HS-27A (cell line): Measurements from ENCODE around the gene FAT1.

ENCODE experiments used
- DNase-seq: peaks from one replicate; pipeline ENCODE4 v3.0.0-alpha.2; 2012; ENCODE audit warnings: low read depth, missing footprints

The FAT1 gene

DNA sequence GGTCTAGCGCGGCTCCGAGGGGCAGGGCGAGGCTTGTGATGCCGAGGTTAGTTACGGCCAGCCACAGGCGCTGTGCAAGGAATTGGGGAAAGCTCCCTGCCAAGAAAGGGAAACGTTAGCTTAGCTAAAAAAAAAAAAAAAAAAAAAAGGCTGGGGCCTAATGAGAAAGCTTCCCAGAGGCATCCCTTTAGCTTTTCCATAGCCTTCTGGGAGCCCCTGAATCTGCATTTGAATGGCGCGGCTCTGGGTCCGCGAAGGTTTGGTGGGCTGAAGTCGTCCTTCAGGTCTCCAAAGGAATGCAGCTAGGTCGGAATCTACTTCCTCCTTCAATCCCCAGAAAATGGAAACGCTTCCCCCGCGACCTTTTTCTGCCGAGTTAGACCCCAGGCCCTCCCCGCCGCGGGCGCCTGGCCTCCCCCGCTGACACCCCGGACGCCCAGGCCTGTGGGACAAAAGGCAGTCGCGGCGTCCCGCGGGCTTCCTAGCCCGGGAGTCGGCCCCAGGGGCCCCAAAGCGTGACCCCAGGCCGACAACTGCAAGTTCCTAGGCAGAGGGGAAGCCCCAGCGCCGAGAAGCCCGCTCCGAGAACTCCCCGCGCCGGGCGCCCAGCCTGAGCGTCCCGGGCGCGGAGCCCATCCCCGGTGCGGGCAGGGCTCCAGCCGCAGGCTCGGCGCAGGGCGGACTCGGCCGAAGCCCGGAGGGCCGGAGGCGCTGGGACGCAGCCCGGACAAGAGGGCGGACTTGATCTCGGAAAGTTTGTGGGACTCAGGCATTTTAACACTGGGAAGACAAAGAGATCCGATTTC is 605 bp upstream of the FAT1 start:
- DNase-seq: no peak

DNA sequence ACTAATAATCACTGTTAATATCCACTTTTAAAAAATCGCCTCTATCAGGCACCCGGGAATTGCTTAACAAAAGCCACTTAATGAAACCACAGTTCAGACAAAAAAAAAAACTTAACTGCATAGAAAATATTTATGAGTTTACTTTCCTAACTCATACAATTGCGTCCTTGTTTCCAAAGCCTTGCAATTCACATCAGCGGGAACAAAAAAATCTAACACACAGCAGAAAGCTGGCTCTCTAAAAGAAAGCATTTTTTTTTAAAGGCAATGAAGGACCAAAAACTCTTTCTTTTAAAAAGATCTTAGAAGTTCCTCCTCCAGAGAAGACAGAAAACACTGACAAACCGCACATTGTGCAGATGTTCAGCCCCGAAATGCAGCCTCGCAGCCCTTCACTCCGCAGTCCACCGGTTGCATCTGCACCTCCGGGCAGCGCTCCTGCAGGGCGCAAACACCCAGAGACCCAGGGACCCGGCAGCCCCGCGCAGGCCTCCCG is 812 bp downstream of the FAT1 start:
- no peak for DNase-seq

DNA sequence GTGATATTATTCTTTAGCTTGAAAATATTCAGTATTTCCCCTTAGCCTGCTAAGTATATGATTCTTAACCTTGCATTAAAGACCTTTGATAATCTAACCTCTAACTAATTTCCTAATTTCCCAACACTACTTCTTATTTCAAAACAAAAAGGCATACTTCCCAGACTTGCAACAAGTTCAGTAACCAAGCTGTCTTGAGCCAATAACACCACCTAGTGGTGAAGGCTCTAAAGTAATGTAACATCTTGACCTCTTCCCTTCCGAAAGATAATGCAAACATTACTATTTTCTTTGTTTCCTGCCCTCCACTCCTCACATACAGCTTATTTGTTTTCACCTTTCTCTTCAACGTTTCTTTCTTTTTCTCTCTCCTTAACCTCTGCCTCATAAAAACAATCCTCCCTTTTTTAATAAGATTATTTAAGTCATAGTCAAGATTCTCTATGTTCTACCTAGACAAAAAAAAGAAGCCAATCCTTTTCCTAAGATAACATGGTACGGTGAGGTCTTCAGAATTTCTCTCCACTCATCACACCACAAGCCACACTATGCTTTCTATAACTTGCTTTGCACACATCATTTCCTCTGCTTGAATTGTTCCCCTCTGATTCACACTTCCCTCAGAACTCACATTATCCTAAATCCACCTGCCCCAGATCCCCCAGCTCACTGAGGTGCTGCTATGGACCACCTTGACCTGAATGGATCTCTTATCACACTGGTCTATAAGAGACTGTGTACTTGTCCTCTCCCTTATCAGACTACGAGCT is 3.5 kb downstream of the FAT1 start:
- no peak for DNase-seq

DNA sequence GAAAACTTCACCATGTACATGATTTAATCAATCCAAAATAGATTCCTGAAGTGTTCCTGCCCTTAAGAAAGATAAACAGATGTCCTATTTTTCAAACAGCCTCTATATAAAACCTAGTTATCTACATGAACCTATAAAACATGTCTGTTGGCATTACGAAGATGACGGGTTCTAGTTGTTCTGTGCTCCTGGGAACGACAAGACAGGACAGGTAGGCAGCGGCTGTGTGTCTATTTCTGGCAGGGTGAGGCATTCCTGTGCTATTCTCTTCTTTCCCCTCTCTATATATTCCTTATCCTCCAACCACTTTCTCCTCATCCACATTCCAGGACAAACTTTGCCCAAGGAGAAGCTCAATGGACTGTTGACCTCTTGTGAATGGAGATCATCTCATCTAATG is 6.1 kb downstream of the FAT1 start:
- DNase-seq: no peak

DNA sequence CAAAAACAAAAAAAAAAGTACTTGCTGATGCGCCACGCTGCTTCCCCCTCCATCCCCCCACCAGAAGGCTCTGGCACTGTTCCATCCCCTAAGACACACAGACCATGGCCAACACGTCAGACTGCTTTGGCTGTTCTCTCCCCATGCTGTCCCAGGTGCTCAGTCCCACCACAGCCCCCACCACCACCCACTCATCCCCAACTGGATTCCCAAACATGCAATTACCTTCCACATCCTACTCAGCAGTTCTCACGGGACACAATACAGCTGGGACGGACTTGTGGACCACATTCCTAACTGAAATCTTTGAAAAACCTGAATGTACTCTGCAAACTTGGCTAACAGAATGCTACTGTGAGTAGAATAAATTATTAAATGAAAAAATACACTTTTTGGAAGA is 8.6 kb downstream of the FAT1 start:
- no peak for DNase-seq

DNA sequence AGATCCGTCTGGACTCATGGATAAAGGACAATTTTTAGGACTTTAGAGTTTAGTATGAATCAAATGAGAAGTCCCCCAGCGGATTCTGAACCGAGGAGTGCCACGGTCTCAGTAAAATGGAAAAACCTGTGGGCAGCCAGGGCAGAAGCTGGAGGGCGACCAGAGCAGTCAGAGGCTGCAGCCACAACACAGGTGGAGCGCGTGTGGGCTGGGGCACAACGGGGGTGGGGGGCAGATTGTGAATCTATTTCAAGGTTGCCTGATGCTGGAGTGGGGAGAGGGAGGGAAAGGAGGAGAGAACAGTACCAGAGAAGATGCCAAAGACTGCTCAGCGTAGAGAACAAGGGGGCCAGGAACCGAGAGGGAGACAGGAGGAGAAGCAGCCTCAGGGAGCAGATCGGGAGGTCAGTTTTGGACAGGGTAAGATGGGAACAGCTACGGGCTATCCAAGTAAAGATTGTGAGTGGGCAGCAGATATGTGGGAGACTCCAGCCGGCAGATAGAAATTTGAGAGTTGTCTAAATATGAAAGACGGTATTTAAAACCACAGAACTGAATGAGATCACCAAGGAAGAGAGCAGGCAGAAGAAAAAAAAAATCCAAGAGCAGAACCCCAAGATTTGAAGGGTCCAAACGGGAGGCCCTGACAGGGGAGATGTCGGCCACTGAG is 9.5 kb downstream of the FAT1 start:
- no peak for DNase-seq

DNA sequence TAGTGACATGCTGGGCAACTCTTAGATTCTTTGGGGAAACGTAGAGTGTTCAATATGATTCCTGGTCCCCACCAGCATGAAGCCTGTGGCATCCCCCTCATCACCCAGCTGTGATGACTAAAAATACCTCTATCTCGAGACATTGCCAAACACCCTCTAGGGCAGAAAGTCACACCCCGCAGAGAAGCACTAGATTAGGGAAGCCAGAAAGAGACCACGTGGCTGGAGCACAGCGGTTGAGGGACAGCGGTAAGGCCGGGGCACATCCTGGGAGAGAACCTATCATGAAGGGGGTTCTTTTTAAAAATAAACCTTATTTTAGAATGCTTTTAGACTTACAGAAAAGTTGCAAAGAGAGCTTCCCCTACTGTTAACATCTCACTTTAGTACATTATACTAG is 11.0 kb downstream of the FAT1 start:
- no peak for DNase-seq

DNA sequence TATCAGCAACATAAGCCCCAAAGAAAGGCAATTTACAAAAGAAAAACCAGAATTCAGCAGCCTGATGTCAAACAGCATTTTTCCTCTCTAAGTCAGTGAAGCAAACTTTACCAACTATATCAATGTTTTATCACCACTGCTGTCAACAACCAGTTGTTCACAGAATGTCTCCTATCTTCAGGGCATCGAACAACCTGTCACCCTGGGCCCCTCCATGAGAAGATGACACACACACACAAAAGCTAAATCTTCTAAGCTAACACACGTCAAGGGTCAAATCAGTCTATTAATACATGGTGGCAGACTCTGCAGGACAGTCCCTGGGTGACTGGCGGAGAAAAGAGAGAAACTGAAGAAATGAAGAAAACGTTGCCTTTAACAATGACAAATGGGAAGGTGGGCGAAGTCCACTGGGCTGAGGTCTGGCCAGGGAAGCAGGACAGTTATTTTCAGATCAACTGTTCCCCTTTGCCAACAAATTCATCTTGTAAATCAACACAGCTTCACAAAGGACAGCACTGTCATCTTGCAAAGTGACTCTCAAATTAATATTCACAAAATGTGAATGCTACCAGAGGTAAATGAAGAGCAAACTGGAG is 13.0 kb downstream of the FAT1 start:
- DNase-seq: no peak

DNA sequence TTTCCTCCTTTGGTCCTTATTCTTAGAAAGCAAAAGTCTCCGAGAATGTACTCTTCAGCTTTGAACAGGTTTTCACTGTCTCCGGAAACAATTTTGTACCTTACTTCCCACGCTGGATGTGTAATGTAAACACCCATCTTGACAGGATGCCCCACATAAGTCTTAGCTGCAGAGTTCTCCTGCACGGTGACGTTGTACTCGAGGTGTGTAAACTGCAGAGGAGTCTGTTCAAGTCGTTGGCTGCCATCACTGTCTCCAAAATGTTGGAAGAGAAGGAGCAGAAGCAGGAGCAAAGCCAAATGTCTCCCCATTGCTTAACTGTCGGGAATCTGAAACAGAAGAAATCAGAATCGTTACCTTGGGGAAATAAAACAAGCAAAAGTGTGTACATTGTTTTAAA is 14.1 kb downstream of the FAT1 start:
- no peak for DNase-seq

DNA sequence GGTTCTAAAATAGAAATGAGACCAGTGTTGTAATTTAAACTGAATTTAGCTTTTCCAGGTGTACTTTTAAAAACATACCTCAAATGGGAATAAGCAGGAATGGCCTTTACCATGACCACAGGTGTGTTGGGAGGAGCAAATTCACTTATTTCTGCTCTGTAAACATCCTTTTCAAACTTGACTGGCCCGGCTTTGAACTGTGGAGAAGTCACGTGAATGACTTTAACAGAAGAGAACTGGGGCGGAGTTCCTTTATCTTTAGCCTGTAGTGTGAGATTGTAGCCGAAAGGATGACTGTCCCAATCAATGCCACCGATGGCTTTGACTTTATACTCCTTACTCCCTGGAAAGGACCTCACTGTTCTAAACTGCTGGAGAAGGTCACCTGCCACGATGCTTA is 15.1 kb downstream of the FAT1 start:
- DNase-seq: no peak

DNA sequence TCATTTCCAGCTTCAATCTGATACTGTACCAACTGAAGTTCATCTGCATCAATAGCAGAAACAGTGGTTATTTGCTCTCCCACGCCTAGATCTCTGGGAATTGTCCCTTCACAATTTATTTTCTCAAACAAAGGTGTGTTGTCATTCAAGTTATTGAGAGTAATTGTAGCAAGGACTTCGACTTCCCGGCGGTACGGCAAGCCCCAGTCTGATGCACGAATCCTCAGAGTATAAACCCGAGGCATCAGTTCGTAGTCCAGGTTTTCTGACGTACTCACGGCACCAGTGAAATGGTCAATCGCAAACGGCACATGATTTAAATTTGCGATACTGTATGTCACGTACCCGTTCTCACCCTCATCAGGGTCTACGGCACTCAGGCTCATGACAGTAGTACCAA is 15.7 kb downstream of the FAT1 start:
- no peak for DNase-seq

DNA sequence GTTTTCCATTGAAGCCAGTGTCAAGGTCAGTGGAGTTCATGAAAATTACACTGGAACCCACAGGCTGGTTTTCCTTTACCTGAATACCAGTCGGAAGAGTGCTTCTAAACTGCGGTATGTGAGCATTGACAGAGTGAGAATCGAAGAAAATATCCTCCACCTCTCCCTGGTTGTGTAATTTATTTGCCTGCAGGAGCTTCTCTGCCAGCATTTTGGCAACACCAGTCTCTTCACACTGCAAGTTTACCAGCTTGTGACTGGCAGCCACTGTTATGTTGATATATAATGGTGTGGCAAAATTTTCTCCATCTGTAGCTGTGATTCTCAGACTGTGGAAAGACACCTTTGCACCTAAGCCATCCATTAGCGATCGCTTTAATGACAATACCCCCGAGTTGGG is 16.1 kb downstream of the FAT1 start:
- DNase-seq: no peak

DNA sequence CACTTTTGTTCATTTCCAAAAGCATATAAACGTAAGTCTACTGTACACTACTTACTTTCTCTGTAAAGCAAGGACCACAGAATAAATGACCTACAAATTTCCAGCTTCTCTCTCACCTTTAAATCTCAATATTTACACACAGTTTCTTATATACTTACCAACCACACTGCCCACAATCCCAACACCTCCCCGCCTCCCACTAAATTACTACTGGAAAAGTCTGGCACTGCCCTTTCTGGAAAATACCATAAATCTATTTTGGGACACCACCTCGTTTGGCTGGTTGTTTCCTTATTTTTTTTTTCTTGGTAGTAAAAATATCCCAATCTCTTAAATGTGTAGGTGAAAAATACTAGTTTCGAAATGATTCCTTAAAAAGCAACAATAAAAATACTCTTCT is 19.6 kb downstream of the FAT1 start:
- no peak for DNase-seq

DNA sequence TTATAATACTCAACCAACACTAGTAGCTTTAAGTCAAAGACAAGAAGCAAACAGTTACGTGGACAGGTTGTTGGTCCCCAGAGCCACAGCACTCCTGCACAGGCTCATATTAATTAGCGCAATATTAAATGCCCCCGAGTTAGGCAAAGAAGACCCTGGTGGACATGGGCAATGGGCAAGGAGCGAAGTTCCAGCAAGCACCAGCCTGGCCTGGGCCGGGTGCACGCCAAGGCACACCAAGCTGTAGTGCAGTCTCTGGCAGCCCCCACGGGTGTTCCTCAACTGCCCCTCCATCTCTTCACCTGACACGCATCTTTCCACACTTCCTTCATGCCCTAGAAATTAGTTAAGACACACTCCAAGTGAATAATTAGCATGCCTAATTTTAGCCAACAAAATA is 20.1 kb downstream of the FAT1 start:
- DNase-seq: no peak

DNA sequence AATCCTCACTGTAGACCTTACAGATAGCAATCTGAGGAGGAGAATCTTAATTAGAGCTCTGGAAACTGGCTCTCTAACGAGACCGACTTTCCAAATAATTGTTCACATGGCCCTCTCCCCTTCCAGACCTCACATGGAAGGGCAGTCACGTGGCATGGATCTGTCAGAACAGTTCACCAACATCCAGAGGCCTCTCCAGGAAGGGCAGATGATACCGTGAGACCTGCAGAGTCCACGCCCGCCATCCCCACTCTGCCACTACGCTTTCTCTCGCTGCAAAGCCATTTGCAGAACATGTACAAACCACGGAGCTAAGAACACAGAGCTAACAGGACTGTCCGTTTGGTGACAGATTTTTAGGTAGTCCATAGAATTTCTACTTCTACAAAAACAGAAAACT is 20.7 kb downstream of the FAT1 start:
- DNase-seq: no peak

DNA sequence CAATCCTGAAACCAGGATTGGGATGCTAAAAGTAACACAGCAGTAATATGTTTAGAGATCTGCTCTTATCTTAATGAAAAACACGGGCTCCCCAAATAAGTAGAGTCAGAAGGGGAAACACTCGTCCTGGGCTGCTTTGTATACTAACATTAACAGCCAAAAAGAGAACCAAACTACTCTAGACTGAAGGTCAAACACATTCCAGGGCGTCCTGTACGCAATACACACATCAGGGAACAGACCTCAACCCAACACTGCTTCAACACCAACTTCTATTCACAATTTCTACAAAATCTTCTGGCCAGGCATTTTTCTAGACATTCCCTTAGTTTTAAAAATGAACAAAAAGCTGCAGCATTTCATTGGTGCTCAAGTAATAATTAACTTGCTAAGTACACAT is 21.4 kb downstream of the FAT1 start:
- no peak for DNase-seq

DNA sequence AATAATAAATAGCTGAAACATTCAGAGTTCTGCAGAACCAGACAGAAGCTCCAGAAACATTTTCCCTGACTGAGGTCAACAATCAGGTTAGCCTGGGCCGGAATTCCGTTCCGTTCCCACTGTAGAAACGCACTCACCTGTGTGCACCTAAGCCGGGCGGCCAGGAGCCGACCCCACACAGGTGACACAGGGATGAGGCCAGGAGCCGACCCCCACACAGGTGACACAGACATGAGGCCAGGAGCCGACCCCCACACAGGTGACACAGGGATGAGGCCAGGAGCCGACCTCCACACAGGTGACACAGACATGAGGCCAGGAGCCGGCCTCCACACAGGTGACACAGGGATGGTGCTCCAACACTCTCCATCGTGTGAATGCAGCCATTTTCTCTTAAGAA is 21.9 kb downstream of the FAT1 start:
- DNase-seq: no peak

DNA sequence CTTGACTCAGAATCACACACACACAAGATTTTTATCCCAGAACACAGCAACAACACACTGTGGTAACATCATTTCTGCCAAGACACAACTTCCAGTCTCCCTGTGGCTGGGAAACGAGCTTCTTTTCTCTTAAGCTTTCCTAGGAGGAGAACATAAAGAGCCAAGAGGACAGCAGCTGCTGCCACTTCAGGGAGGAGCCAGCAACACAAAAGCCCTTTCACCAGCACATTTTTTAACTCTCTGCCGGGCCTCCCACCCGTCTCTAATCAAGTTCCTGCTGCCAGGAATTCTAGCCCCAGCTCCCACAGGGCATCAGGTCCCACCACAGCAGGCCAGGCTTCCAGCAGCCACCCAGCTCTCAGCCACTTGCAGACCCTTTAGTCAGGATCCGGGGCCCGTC is 22.4 kb downstream of the FAT1 start:
- no peak for DNase-seq

DNA sequence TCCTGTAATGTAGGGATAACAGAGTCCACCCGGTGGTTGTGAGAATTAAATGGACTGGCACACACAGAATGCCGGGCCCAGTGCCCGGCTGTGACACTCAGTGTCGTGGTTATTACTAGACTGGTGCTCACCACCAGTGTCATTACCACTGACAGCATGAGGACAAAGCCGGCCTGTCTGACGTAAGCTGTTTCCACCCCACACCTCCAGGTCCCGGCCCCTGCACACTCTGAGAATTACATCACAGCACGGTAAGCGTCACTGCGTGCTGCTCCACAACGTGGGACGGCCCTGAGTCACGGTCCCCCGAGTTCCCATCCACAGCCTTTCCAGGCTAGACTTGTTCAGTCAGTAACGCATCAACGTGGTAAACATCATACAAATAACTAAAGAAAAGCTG is 22.9 kb downstream of the FAT1 start:
- no peak for DNase-seq

DNA sequence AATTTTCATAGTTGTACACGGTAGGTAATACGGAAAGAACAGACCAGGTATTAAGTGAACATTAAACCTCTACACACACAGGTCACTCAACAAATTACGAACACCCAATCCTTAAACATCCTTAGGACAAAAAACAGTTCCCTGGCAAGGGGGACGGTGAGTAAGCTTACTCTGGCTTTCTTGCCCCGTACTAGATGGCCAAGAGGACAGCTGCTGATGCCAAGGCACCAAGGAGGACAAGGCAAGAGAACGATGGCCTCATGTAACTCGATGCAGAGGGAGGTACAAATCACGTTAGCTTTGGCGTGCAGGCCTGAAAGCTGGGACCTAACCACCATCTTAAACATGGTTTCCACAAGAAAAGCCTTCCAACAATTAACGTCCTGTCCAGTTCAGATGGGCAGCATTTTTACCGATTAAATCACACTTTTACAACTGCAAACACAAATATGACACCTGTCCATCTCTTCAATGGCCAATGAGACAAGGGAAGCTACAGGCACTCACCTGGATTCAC is 23.7 kb downstream of the FAT1 start:
- DNase-seq: no peak

DNA sequence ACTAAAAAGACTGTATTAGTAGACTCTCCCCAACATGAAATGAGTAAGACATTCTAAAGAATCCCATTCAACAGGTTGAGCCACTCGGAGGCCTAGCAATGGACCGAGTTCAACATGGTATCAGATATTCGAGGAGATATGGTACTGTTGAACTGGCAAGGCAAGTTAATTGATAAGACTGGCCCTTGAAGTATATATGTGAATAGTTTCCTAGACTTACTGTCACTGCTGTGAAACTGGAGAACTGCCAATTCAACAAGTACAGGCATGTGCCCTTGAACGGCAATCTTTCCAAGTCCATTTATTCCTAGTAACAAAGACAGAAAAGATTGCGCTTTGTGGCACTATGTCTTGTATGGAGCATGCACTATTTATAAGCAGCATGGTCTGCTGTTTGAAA is 24.4 kb downstream of the FAT1 start:
- DNase-seq: no peak

DNA sequence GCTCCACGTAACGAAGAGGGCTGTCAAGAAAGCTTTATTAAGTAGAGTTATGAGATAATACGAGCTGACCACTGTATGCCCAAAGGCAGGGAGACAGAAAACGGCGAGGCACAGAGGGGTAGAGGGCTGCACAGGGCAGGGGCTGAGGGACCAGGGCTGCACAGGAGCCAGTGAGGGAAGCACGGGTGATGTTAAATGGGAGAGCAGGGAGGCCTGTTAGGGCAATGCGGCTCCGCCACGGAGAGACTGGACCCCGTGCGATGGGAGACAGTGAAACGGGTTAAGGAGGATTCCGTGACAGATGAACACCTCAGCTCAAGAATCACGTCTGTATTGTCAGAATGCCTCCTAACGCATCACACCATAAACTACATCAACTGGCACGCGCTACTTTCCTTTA is 25.1 kb downstream of the FAT1 start:
- DNase-seq: no peak
